ENCODE results near the gene LRRC8E. TPM values are rescaled to one million over a fixed set of nuclear protein-coding genes. Genes with fewer than 3 reads are reported as not detected.

The LRRC8E gene
- total RNA-seq, 2 donors from 2014 or later, result 2.6 to 3.4 TPM

GRCh38 chr19:7849631-7849999 lies 38.7 kb upstream of the LRRC8E start:
- WGBS, 2 donors, result 88 to 100% methylated on average over 1 to 9 of the region's 9 CpGs
- ATAC-seq, result no peak
- intact Hi-C loops (cut with DNase I), result no loop called here

GRCh38 chr19:7850000-7850813 lies 38.1 kb upstream of the LRRC8E start:
- 70 to 81% methylated on average over 2 to 22 of the region's 25 CpGs for WGBS, 2 donors
- no peaks in the 10 kb centered on the region for H3K27me3 ChIP-seq
- H3K27ac ChIP-seq, result no peak overlapping the region
- no peak for TF ChIP-seq POLR2A (IDR thresholded peaks at IDR 0.05)
- TF ChIP-seq CTCF (IDR thresholded peaks at IDR 0.05), result no peak
- intact Hi-C loops (cut with DNase I), result loop anchor here (10.0 kb wide), 1 partner anchor 55 kb away; the partner anchor contains the start of gene MAP2K7
- no peak for ATAC-seq
- DNase-seq, result peak in 1 of 4 donors; percentile 14
- no peaks in the 10 kb centered on the region for H3K9me3 ChIP-seq
- no peak overlapping the region for H3K4me3 ChIP-seq
- H3K36me3 ChIP-seq (replicated peaks in 1 of 2; ENCODE audit: insufficient read depth in 1 of 2, low read depth in 2 of 2), result no peaks in the 10 kb centered on the region
- H3K4me1 ChIP-seq, result peaks cover 13% of the 10 kb centered on the region

More at GRCh38 chr19:7849631-7849999, 38.7 kb upstream of the LRRC8E start:
- no peak overlapping the region for H3K4me3 ChIP-seq
- no peak for DNase-seq
- no peaks in the 10 kb centered on the region for H3K9me3 ChIP-seq
- H3K36me3 ChIP-seq (replicated peaks in 1 of 2; ENCODE audit: insufficient read depth in 1 of 2, low read depth in 2 of 2), result no peaks in the 10 kb centered on the region
- H3K27ac ChIP-seq, result no peak overlapping the region
- TF ChIP-seq POLR2A (IDR thresholded peaks at IDR 0.05), result no peak
- TF ChIP-seq CTCF (IDR thresholded peaks at IDR 0.05), result no peak
- H3K27me3 ChIP-seq, result no peaks in the 10 kb centered on the region
- H3K4me1 ChIP-seq, result peaks cover 13% of the 10 kb centered on the region

- H3K27me3 ChIP-seq, result no peaks in the 10 kb centered on the region
- DNase-seq (no peak), ATAC-seq (no peak)
- TF ChIP-seq POLR2A (IDR thresholded peaks at IDR 0.05) (no peak), CTCF (IDR thresholded peaks at IDR 0.05) (no peak)
- no peaks in the 10 kb centered on the region for H3K9me3 ChIP-seq
- H3K27ac ChIP-seq, result no peak overlapping the region
- peaks cover 13% of the 10 kb centered on the region for H3K4me1 ChIP-seq
- intact Hi-C loops (cut with DNase I), result loop anchor here (10.0 kb wide), 1 partner anchor 54 kb away; the partner anchor contains the start of gene MAP2K7
- H3K4me3 ChIP-seq, result no peak overlapping the region
- 83 to 86% methylated on average over 15 to 16 of the region's 19 CpGs for WGBS, 2 donors
- no peaks in the 10 kb centered on the region for H3K36me3 ChIP-seq (replicated peaks in 1 of 2; ENCODE audit: insufficient read depth in 1 of 2, low read depth in 2 of 2)
Observed at GRCh38 chr19:7850945-7851622, 37.2 kb upstream of the LRRC8E start.

GRCh38 chr19:7851623-7852500 lies 36.4 kb upstream of the LRRC8E start:
- intact Hi-C loops (cut with DNase I), result loop anchor here (10.0 kb wide), 1 partner anchor 53 kb away; the partner anchor contains the start of gene MAP2K7

More at GRCh38 chr19:7851623-7852500, 36.4 kb upstream of the LRRC8E start:
- DNase-seq, result no peak
- 74 to 83% methylated on average over 14 to 20 of the region's 26 CpGs for WGBS, 2 donors
- H3K9me3 ChIP-seq, result no peaks in the 10 kb centered on the region
- H3K36me3 ChIP-seq (replicated peaks in 1 of 2; ENCODE audit: insufficient read depth in 1 of 2, low read depth in 2 of 2), result no peaks in the 10 kb centered on the region
- TF ChIP-seq CTCF (IDR thresholded peaks at IDR 0.05) (no peak), POLR2A (IDR thresholded peaks at IDR 0.05) (no peak)
- H3K27ac ChIP-seq, result no peak overlapping the region
- H3K4me1 ChIP-seq, result peaks cover 13% of the 10 kb centered on the region
- H3K27me3 ChIP-seq, result no peaks in the 10 kb centered on the region
- no peak overlapping the region for H3K4me3 ChIP-seq
- no peak for ATAC-seq

All from body of pancreas (tissue), 4 donors.